Left hindlimb (tissue), 1 donor: ENCODE data around the gene PLEKHA8.

Experiments used
- DNase-seq: peaks from one replicate; pipeline ENCODE4 v3.0.0-alpha.2; 2018

The PLEKHA8 gene

DNA sequence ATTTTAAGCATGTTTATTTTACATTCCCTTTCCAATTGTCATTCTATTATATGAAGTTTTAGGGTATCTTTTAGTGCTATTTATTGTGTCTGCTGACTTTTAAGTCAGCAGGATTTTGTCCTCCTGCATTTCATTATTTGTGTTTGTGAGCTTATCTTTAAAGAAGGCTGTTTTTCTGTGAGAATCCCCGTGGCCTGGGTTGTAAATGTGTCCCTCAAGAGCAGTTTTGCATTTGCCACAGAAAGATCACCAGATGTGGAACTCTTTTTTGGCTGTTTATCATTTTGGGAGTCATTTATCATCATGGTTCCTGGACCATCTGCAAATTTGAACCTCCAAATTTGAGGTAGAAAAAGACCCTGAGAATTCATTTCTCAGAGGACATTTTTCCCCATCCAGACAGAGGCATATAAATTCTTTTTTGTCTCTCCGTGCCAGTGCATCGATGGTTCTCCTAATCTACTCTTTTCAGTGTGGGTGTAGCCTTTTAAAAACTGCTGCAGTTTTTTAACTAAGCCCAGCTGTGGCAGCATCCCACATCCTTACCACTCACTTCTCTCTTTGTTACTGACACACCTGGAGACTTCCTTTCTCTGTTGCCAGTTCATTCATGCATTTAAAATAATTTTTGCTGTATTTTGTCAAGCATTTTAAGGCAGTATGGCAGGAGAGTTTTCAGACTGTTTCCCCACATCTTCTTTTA, 86.5 kb downstream of the PLEKHA8 start:
- no peak for DNase-seq

DNA sequence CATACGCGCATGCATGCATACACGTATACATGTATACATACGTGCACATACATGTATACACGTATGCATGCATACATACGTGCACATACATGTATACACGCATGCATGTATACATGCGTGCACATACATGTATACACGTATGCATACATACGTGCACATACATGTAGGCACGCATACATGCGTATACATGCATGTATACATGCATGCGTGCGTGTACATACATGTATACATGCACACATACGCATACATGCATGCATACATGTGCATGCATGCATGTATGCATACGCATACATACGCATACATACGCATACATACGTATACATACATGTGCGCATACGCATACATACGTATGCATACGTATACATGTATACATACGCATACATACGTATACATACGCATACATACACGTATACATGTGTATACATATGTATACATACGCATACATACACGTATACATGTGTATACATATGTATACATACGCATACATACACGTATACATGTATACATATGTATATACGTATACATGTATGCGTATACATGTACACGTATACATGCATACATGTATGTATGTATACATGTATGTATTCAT, 87.6 kb downstream of the PLEKHA8 start:
- DNase-seq = no peak

DNA sequence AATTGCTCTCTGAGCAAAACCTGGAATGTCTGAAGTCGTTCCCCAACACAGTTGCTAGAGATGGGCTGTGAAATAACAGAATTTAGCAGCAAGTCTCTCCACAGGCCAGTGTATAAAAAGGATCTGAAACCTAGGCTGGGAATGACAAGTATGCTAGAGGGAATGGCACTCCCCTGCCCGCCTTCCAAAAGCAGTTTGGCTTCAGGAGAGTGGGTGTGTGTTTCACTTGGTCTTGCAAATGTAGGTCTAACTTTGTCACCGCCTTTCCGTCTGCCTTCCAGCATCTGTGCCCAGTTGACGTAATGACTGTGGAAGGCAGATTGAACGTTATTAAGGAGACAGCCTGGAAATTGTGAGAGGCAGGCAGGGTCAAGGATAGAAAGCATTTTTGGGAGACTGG, 88.6 kb downstream of the PLEKHA8 start:
- DNase-seq = peak; percentile 71

DNA sequence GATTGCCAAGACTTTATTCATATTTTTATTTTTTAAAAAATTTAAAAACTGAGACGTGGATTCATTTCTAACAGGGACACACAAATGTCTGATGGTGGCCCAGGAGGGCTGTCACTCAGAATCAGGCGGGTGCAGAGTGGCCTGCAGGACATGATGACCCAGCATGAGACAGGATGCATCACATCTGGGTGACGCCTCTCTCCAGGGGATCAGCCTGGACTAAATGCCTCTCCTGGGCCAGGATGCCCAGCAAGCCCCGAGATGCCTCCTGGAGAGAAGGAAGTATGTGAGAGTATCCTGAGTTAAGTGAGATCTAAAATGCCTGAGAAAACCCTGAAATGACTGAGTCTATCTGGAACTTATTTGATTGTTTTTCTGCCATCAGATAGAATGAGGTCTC, 89.7 kb downstream of the PLEKHA8 start:
- DNase-seq = no peak

DNA sequence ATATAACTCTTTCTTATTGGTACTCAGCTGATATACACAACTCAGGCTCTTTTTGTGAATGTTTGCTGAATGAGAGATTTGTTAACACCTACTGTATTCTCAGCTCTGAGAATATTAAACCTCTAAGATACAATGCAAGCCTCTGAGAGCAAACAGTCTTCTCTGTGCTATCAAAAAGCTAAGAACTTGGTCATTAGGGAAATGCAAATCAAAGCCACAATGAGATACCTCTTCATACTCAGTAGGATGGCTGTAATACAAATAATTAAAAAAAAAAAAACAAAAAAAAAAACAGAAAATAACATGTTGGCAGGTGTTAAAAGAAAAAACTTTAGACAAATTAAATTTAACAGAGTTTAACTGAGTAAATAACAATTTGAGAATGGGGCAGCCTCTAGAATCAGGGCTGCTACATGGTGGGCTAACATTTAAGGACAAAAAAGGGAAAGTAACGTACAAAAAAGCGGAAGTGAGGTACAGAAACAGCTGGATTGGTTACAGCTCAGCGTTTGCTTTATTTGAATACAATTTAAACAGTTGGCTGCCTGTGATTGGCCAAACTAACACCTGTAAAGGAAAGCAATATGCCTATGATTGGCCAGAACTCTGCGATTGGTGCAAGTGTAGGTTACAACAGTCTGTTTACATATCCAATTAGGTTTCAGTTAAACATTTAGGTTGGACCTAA, 91.8 kb downstream of the PLEKHA8 start:
- DNase-seq = no peak

DNA sequence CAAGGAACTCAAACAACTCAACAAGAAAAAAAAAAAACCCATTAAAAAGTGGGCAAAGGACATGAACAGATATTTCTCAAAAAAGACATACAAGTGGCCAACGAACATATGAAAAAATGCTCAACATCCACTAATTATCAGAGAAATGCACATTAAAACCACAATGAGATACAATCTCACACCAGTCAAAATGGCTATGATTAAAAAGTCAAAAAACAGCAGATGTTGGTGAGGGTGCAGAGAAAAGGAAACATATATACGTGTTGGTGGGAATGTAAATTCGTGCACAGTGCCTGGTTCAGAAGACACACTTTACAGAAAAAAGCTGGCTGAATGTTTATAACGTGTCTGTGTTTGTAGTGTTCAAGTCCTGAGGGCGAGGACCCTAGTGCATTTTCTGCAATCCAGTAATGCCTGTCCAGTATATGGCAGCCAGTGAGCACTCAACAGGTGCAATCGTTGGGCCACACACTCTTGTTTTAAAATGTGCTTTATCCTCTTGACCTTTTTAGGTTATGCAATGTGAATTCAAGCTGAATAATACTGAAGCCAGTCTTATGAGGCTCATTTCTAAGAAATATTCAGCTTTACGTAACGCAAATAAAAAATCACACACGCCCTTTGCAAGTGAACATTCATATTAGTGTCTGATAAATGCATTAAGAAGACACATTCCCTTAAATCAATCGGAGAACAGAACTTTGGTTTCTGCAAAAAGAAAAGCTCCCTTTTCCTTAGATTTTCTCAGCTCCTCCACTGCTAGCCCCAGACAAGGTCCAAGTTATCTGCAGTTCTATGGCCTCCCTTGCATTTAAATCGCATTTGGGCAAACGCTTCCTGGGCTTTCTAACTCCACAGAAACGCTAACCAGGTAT, 105.8 kb downstream of the PLEKHA8 start:
- DNase-seq = no peak

DNA sequence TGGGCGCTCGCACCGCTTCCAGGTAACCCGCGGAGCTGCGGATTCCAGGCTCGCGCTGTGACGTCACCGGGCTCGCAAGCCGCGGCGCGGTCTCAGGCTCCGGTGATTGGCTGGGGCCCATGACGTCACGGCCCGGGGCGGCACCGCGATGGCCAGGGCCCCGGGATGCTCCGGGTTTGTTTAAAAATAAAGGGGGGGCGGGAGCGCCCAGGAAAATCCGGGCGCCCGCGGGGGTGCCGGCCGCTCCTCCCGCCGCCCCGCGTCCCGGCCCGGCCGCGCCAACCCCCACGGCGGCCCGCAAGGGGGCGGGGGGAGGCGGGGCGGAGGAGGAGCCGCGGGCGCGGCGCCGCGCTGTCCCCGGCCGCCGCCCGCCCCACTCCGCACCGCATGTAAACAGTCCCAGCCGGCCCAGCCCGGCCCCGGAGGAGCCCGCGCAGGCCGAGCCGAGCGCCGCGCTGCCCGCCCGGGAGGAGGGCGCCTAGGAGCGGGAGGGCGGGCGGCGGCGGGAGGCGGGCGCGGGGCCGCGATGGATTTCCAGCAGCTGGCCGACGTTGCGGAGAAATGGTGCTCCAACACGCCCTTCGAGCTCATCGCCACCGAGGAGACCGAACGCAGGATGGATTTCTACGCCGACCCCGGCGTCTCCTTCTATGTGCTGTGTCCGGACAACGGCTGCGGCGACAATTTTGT, 106.5 kb downstream of the PLEKHA8 start, which contains the start of gene MTURN:
MTURN (plus strand) TSS at position 376 of the 690 bp plus-strand sequence; CDS start at position 527, 151 bp downstream.
- peak; percentile 90 for DNase-seq

DNA sequence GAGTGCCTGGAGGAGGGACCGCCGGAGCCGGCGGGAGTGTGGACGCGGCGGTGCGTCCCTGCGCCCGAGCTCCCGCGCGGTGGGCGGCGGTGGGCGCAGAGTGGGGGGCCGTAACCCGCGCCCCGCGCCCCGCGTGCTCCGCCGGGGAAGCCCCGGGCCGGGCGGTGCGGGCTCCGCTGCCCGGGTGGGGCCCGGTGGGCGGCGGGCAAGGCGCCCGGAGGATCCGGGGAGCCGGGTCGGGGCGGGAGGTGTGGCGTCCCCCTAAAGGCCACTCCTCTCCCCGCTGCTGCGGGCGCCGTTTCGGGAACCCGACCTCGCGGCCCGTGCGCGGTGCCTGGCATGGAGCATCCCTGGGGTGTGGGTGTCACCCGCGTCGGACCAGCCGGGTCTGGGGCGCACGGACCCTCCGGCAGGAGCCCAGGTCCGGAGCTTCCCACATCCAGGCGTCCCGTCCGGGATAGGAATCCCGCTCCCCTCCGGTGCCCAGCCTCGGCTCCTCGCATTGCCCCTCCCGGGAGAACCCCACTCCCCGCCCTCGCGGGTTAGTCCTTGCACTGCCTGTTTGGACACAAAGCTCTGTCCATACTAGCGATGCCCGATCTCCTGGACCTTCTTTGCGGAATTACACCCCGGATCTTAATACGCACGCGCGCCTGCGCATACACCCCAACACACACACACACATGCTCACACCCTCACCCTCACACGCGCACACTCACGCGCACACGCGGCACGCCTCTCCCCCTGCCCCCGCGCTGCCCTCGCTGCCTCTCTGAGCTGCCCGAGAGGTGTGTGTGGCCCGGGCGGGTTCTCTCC, 107.3 kb downstream of the PLEKHA8 start:
- DNase-seq = peak; percentile 72

DNA sequence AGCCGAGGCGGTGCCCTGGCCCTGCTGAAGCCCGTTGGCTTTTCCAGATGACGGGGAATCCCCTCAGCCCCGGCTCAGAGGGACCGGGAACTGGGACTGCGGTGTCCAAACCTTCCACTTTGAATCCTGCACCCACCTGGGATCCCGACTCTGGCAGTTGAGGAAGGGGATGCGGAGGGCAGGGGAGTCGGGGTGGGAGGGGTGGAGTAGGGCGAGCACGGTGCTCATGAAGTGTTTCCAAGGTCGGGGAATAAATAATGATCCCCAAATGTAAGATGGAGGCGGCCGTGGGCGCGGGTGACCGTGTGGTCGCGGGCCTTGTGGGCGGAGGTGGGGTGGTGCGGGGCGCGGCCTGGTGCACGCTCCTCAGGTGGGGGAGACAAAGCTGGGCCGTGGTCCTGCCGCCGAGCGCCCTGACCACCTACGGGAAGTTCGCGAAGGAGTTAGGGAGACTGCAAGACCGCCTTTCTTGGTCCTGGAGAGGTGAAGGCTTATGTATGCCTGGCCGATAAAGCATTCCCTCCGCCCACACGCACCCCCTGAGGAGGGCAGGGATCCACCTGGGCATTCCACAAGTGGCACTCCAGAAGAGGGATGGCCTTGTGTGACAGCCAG, 108.0 kb downstream of the PLEKHA8 start:
- no peak for DNase-seq

DNA sequence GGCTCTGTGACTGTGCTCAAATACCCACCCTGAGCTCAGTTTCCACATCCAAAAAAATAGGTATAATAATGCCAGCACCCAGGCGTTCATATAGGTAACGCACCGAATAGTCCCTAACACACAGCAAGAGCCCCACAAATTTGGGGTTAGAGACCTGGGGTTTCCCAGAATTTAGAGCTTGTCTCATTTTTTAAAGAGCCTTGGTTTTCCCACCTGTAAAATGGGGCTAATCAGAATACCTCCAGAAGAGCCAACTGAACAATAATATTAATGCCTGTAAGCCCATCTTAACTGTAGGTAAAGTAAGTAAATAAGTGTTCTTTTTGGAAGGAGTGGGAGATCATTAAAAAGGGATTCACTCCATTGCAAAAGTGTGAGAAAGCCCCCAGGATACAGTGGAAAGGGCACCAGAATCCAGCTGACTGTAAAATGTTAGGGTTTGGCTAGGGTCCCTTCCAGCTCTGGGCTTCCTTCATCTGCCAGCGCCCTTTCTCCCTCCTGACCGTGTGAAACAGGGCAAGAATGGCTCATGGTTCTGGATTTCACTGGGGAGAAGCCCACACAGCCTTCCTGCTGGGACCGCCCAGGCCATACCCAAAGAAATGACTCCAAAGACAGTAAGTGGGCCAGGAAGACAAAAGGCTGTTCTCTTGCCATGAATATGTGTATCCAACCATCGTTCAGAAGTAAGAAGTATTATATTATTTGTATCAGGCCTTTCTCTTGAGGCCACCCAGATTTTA, 108.7 kb downstream of the PLEKHA8 start:
- no peak for DNase-seq

DNA sequence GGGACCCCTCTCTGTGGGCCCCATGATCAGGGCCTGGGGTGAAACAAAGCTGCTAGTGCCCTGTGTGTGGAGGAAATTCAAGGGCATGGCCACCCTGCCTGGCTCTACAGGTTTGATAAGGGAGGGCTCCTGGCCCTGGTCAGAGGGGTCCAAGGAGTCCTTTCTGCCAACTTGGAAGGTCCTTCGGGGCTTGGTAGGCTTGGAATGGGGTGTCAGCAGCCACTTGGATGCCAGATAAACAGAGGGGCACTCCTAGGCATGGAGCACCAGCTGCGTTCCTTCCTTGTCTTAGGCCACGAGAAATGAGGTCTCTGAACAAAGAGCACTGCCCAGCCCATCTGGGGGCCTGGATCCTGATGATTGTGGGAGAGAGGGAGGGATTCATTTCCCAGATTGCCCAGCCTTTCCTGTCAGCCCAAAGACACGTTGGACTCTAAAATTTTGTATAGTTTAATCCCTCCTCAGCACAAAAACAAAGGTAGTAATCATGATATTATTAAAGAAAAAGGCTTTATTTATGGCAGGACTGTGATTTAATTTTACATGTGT, 111.7 kb downstream of the PLEKHA8 start:
- no peak for DNase-seq

DNA sequence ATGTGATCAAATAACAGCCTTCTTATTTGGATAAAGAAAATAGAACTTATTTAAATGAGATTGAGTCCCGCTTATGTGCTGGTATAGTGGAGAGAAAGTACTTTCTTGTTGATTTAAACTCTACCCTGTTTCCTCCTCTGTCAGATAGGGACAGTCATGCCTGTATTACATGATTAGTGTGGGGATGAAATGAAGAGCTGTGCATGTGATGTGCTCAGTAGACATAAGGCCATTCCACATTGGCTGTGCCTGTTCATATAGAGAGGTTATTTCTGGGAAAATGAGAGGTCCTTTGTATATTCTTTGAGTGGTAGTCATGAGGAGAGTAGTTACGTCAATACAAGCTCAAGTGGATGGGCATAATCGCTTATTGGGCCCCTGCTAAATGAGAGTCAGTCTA, 112.2 kb downstream of the PLEKHA8 start:
- no peak for DNase-seq

DNA sequence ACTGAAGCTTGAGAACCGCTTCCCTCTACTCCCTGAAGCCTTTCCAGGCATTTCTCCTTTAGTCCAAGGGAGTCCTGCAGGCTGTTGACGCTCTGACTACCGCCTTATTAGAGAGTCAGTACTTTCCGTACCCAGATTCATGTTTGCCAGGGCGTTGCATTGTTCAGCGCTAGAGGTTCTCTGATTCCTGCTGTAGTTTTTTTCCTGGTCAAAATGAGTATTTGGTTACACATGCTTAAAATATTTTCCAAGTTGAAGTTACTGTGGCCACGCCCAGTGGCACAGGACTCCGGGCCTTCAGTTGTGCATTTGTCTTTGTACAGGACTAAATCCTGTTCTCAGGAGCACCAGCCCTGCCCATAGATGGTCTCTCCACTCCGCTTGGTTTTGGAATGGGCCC, 114.5 kb downstream of the PLEKHA8 start:
- DNase-seq = no peak

DNA sequence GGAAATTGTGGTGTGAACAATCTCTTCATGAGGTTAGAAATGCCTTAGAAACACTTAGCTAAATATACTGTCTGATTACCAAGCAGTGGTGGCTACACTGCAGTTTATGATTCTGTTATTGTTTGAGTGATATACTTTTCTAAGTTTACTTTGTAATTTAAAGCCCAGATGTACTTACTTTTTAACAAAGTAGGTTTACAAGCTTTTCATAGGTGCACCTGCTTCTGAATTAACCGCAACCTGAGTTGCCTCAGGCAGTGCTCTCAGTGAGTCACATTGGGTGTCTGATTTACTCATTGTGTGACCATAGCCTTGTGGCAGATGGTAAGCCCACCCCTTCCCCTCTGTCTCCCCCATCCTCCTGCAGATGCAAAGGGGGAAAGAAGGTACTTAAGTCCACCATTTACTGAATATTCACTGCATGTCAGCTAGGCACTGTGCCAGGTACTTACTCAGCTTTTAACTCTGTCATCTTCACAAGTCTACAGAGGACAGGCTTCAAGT, 115.6 kb downstream of the PLEKHA8 start:
- DNase-seq = no peak

DNA sequence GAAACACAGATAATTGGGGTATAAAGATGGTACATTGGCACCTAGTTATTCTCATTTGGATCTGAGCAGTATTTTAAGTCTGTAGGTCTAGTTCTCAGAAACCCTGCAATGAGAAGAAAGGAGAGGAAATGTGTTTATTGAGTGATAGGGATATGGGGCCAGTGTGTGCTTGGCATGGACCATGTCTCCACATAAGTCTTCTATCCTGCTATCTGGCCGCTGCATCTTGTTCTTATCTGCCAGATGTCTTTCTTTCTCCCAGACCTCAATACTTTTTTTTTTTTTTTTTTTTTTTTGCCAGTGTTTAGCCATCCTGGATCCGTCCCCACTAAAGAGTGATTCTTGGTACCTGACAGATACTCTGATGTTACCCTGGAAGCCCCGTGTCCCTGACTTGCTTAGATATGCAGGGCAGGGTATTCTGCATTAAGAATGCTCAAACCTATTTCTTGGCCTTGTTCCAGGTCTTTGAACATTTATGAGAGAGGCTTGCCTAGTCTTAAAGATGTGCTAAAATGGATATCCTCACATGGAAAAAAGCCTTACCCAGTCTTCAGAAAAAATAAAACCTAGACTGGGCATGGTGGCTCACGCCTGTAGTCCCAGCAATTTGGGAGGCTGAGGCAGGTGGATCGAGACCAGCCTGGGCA, 116.6 kb downstream of the PLEKHA8 start:
- no peak for DNase-seq

DNA sequence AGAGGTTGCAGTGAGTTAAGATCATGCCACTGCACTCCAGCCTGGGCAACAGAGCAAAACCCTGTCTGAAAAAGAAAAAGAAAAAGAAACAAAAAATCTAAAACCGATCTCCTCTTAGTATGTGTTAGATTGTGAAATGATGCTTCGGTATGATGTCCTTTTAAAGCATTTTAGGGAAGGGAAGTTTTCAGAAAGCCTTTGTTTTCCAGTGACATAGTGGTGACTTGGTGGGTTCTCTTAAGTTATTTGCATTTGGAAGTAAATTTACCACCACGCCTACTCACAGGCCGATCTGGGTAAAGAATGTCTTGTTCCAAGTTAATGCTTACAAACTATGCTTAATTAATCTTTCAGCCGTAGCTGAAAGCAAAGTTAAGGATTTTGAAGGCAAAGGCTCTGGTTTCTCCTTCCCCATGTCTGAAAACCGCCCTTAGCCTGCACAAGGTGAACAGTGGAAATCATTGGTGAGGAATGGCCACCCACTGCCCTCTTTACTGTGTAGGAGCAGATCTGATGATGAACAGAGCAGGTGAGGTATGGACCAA, 117.3 kb downstream of the PLEKHA8 start:
- no peak for DNase-seq

DNA sequence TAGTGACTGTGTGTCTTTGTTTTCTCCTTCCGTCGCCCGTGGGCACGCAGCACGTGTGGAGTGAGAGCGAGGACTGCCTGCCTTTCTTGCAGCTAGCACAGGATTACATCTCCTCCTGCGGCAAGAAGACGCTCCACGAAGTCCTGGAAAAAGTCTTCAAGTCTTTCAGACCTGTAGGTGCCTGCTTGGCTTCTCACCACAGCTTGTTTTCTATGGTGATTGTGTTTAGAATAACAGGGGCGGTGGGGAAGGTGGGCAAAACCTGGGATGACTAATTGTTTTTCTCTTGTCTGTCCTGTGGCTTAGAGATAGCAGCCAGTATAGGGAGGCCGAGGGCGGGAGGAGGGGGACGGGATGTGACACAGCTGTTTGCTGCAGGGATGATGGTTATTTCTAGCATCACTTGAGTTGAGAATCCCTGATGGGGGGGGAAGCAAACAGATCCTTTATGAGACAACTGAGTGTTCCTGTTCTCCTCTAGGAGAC, 118.0 kb downstream of the PLEKHA8 start:
- no peak for DNase-seq

DNA sequence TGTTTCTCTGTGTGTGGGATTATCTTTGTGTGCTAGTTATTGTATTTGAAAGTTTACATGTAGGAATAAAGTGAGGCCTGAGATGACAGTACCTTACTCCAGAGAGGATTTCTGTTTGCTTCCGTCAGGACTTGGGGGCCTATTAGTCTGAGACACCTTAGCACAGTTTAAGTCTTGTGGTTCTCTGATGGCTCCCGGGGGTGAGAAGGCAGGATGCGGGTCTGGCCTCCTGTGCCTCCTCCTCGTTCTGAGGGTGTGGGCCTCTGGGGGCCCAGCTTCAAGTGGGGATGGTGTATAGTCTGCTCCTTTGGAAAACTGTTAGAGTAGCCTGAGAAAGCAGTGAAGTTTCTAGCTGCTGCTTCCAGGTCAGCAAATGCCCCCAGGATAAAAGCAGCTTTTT, 119.0 kb downstream of the PLEKHA8 start:
- no peak for DNase-seq

DNA sequence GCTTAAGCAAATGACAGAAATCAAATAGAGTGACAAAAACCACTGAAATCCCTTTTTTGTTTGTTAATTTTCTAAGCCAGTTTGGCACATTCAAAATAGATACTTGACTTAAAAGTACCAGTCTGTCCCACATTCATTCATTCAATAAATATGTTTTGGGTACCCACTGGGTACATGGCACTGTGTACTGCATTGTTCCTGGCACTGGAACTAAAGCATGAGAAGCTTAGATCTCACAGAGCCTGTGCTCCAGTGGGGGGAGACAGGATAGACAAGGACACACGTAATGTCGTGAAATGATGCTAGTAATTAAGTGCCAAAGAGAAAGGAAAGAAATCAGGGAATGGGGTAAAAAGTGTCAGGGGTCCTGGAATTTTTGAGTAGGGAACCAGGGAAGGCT, 119.6 kb downstream of the PLEKHA8 start:
- no peak for DNase-seq
